DND-41 (cell line): ENCODE measurements around the gene NEURL1.

Experiments
- ATAC-seq: fragments of 200-7000 bp; cut with Tn5 transposase; 3 replicates; pipeline ENCODE4 v1.9.1; 2021; ENCODE audit warnings: low read depth; ENCODE audit not compliant: insufficient read depth
- DNase-seq: peaks from one replicate; pipeline ENCODE4 v3.0.0-alpha.2; 2020
- H2AFZ ChIP-seq: 2 replicates; pipeline ENCODE4 v1.6.0; 2012; ENCODE audit warnings: low read depth, low read length
- H3K27ac ChIP-seq: 2 replicates; pipeline ENCODE4 v1.5.1; 2012; ENCODE audit warnings: low read length, inconsistent platforms
- H3K27me3 ChIP-seq: fragments of 200-600 bp; sonication (generic); 2 replicates; pipeline ENCODE4 v1.6.0; 2012; ENCODE audit warnings: low read length, mild to moderate bottlenecking, inconsistent platforms; ENCODE audit not compliant: insufficient read depth, poor library complexity
- H3K36me3 ChIP-seq: 2 replicates; pipeline ENCODE4 v1.5.1; 2012; ENCODE audit warnings: low read length, inconsistent platforms; ENCODE audit not compliant: insufficient read depth
- H3K4me1 ChIP-seq: 2 replicates; pipeline ENCODE4 v1.5.1; 2012; ENCODE audit warnings: mild to moderate bottlenecking, low read length; ENCODE audit not compliant: insufficient read depth
- H3K4me2 ChIP-seq: 2 replicates; pipeline ENCODE4 v1.6.0; 2012; ENCODE audit warnings: mild to moderate bottlenecking, moderate library complexity, low read length, inconsistent platforms; ENCODE audit not compliant: insufficient read depth
- H3K4me3 ChIP-seq, 2 experiments: fragments of 200-600 bp in 1 of 2; shearing (Covaris generic) in 1 of 2; 2 replicates each; pipeline ENCODE4 v1.5.1; 2012 to 2016; ENCODE audit warnings: inconsistent platforms in 2 of 2, low read length in 2 of 2, mild to moderate bottlenecking in 2 of 2, low read depth in 1 of 2, moderate library complexity in 1 of 2
- H3K79me2 ChIP-seq: 2 replicates; pipeline ENCODE4 v1.6.0; 2012; ENCODE audit warnings: low read length, inconsistent platforms; ENCODE audit not compliant: insufficient read depth
- H3K9ac ChIP-seq: 2 replicates; pipeline ENCODE4 v1.6.0; 2012; ENCODE audit warnings: low read depth, mild to moderate bottlenecking, inconsistent platforms, low read length, moderate library complexity
- H3K9me3 ChIP-seq: 2 replicates; pipeline ENCODE4 v1.5.1; 2012; ENCODE audit warnings: low read length, moderate library complexity, mild to moderate bottlenecking, inconsistent platforms; ENCODE audit not compliant: insufficient read depth, severe bottlenecking
- H4K20me1 ChIP-seq: 2 replicates; pipeline ENCODE4 v1.6.0; 2012; ENCODE audit warnings: low read length; ENCODE audit not compliant: insufficient read depth
- CTCF ChIP-seq: IDR thresholded peaks from 2 replicates; pipeline ENCODE4 v1.5.1; 2012; ENCODE audit warnings: borderline replicate concordance, low read length, moderate library complexity, mild to moderate bottlenecking; ENCODE audit not compliant: poor library complexity, severe bottlenecking; ENCODE audit errors: extremely low read depth
- EZH2 ChIP-seq: IDR thresholded peaks from 3 replicates; pipeline ENCODE4 v1.6.1; 2012; ENCODE audit warnings: borderline replicate concordance, low read depth, mild to moderate bottlenecking, moderate library complexity, low read length, inconsistent platforms; ENCODE audit not compliant: severe bottlenecking

NEURL1 gene

GRCh38 chr10:103555325-103555649, 61.8 kb downstream of the NEURL1 start:
- no peaks in the 10 kb centered on the region for H3K79me2 ChIP-seq
- H3K4me3 ChIP-seq, result no peak overlapping the region
- ATAC-seq (no peak), DNase-seq (no peak)
- H4K20me1 ChIP-seq, result no peaks in the 10 kb centered on the region; the same call in 1 of the 2 replicates
- no peaks in the 10 kb centered on the region for H3K36me3 ChIP-seq
- no peak overlapping the region for H3K27ac ChIP-seq
- H3K4me1 ChIP-seq, result no peaks in the 10 kb centered on the region
- H2AFZ ChIP-seq, result no peak overlapping the region
- peaks cover 11% of the 10 kb centered on the region for H3K27me3 ChIP-seq
- no peak overlapping the region for H3K9ac ChIP-seq
- no peak for TF ChIP-seq CTCF
- no peak overlapping the region for H3K4me2 ChIP-seq
- no peaks in the 10 kb centered on the region for H3K9me3 ChIP-seq

GRCh38 chr10:103555712-103556111, 62.2 kb downstream of the NEURL1 start:
- H3K36me3 ChIP-seq, result no peaks in the 10 kb centered on the region
- no peak overlapping the region for H3K9ac ChIP-seq
- no peak overlapping the region for H3K4me3 ChIP-seq
- no peaks in the 10 kb centered on the region for H3K9me3 ChIP-seq
- no peaks in the 10 kb centered on the region for H3K79me2 ChIP-seq
- no peak overlapping the region for H2AFZ ChIP-seq
- H3K27ac ChIP-seq, result no peak overlapping the region
- DNase-seq, result no peak
- H3K4me2 ChIP-seq, result no peak overlapping the region
- H4K20me1 ChIP-seq, result no peaks in the 10 kb centered on the region; the same call in 1 of the 2 replicates
- TF ChIP-seq EZH2 (no peak), CTCF (no peak)
- ATAC-seq, result no peak
- peaks cover 11% of the 10 kb centered on the region for H3K27me3 ChIP-seq
- no peaks in the 10 kb centered on the region for H3K4me1 ChIP-seq

- H3K79me2 ChIP-seq, result no peaks in the 10 kb centered on the region
- ATAC-seq (no peak), DNase-seq (no peak)
- H3K4me2 ChIP-seq, result no peak overlapping the region
- H3K9ac ChIP-seq, result no peak overlapping the region
- no peak overlapping the region for H3K4me3 ChIP-seq
- H3K27ac ChIP-seq, result no peak overlapping the region
- no peaks in the 10 kb centered on the region for H3K9me3 ChIP-seq
- H2AFZ ChIP-seq, result no peak overlapping the region
- H4K20me1 ChIP-seq, result no peaks in the 10 kb centered on the region; the same call in 1 of the 2 replicates
- TF ChIP-seq EZH2 (no peak), CTCF (no peak)
- no peaks in the 10 kb centered on the region for H3K36me3 ChIP-seq
- H3K27me3 ChIP-seq, result peaks cover 11% of the 10 kb centered on the region
- H3K4me1 ChIP-seq, result no peaks in the 10 kb centered on the region
These were observed 63.0 kb downstream of the NEURL1 start for GRCh38 chr10:103556383-103557007.

GRCh38 chr10:103557455-103557854, 64.0 kb downstream of the NEURL1 start:
- H3K27me3 ChIP-seq, result peaks cover 11% of the 10 kb centered on the region
- no peak overlapping the region for H3K4me3 ChIP-seq
- H4K20me1 ChIP-seq, result no peaks in the 10 kb centered on the region; the same call in 1 of the 2 replicates
- no peaks in the 10 kb centered on the region for H3K9me3 ChIP-seq
- TF ChIP-seq EZH2, result no peak
- no peak for TF ChIP-seq CTCF
- H3K36me3 ChIP-seq, result no peaks in the 10 kb centered on the region
- no peak overlapping the region for H3K27ac ChIP-seq
- no peak overlapping the region for H2AFZ ChIP-seq
- no peaks in the 10 kb centered on the region for H3K79me2 ChIP-seq
- H3K4me1 ChIP-seq, result no peaks in the 10 kb centered on the region
- H3K9ac ChIP-seq, result no peak overlapping the region
- no peak for ATAC-seq
- no peak overlapping the region for H3K4me2 ChIP-seq
- DNase-seq, result no peak
